HEK293T (cell line): ENCODE results near the gene IFT81.

Experiments used
- CTCF ChIA-PET: fragments of 350-600 bp; formaldehyde crosslinking; extraction: SDS; loops from one replicate; lab custom pipeline; 2021; ENCODE audit warnings: antibody characterized with exemption, inconsistent platforms; lab: Yijun Ruan, JAX
- POLR2A ChIA-PET: fragments of 350-600 bp; formaldehyde crosslinking; extraction: SDS; loops from one replicate; lab custom pipeline; 2020; ENCODE audit warnings: antibody characterized with exemption, inconsistent platforms; lab: Yijun Ruan, JAX
- DNase-seq: peaks from one replicate; pipeline ENCODE4 v3.0.0; 2012; ENCODE audit warnings: mixed read lengths; ENCODE audit errors: extremely low spot score
- ARNT ChIP-seq: fragments of 450-650 bp; IDR thresholded peaks from 2 replicates; pipeline ENCODE4 v1.6.1; 2017; ENCODE audit warnings: mild to moderate bottlenecking
- BHLHE40 ChIP-seq: fragments of 450-650 bp; IDR thresholded peaks from 2 replicates; pipeline ENCODE4 v1.6.1; 2016; ENCODE audit warnings: mild to moderate bottlenecking, moderate library complexity, borderline replicate concordance
- CTBP1 ChIP-seq: fragments of 450-650 bp; IDR thresholded peaks from 2 replicates; pipeline ENCODE4 v1.6.1; 2016; ENCODE audit warnings: borderline replicate concordance
- ELF4 ChIP-seq: fragments of 450-650 bp; IDR thresholded peaks from 2 replicates; pipeline ENCODE4 v1.6.1; 2017; ENCODE audit warnings: antibody characterized with exemption
- FOXA1 ChIP-seq: fragments of 450-650 bp; IDR thresholded peaks from 2 replicates; pipeline ENCODE4 v1.6.1; 2016; ENCODE audit warnings: mild to moderate bottlenecking
- FOXK2 ChIP-seq: fragments of 450-650 bp; IDR thresholded peaks from 2 replicates; pipeline ENCODE4 v1.6.1; 2016; ENCODE audit warnings: mild to moderate bottlenecking
- FOXM1 ChIP-seq: fragments of 450-650 bp; IDR thresholded peaks from 2 replicates; pipeline ENCODE4 v1.6.1; 2017; ENCODE audit warnings: mild to moderate bottlenecking, borderline replicate concordance
- HDGF ChIP-seq: fragments of 450-650 bp; IDR thresholded peaks from 2 replicates; pipeline ENCODE4 v1.6.1; 2017; ENCODE audit warnings: antibody characterized with exemption, borderline replicate concordance
- L3MBTL2 ChIP-seq: fragments of 450-650 bp; conservative IDR thresholded peaks from 2 replicates; pipeline ENCODE4 v1.6.1; 2016; ENCODE audit warnings: mild to moderate bottlenecking
- LEF1 ChIP-seq: fragments of 450-650 bp; IDR thresholded peaks from 2 replicates; pipeline ENCODE4 v1.6.1; 2017; ENCODE audit warnings: mild to moderate bottlenecking, borderline replicate concordance
- NFRKB ChIP-seq: fragments of 450-650 bp; IDR thresholded peaks from 2 replicates; pipeline ENCODE4 v1.6.1; 2016; ENCODE audit warnings: mild to moderate bottlenecking, moderate library complexity
- SP1 ChIP-seq: fragments of 450-650 bp; IDR thresholded peaks from 2 replicates; pipeline ENCODE4 v1.6.1; 2017
- SUZ12 ChIP-seq: fragments of 450-650 bp; IDR thresholded peaks from 2 replicates; pipeline ENCODE4 v1.6.1; 2016; ENCODE audit warnings: mild to moderate bottlenecking
- TARDBP ChIP-seq: fragments of 450-650 bp; IDR thresholded peaks from 2 replicates; pipeline ENCODE4 v1.6.1; 2016
- ZNF384 ChIP-seq: fragments of 450-650 bp; IDR thresholded peaks from 2 replicates; pipeline ENCODE4 v1.6.1; 2016
- TF ChIP-seq, protein P1 (sequence below): fragments of 450-650 bp; IDR thresholded peaks from 2 replicates; pipeline ENCODE4 v1.6.1; 2016

Gene IFT81

GRCh38 chr12:110134691-110135411 lies 10.7 kb downstream of the IFT81 start:
- CTCF ChIA-PET = no interaction called here

DNA sequence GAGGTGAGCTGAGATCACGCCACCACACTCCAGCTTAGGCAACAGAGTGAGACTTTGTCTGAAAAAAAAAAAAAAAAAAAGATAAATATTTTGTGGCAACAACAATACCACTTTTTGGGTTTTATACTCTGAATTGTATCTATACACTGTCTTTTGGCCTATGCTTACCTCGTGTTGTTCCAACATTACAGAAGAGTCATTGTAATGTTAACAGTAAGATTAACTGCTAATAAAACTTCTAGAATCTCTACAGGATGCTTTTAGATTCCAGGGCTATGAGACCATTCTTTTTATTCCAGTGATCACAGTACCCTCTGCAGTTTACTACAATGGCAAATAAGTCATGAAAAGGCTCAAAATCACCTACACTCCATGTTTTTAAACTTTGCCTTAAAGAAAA lies 11.6 kb downstream of the IFT81 start:
- DNase-seq = no peak
- ChIA-PET CTCF (no interaction called here), POLR2A (no interaction called here)
- TF ChIP-seq, protein P1, sequence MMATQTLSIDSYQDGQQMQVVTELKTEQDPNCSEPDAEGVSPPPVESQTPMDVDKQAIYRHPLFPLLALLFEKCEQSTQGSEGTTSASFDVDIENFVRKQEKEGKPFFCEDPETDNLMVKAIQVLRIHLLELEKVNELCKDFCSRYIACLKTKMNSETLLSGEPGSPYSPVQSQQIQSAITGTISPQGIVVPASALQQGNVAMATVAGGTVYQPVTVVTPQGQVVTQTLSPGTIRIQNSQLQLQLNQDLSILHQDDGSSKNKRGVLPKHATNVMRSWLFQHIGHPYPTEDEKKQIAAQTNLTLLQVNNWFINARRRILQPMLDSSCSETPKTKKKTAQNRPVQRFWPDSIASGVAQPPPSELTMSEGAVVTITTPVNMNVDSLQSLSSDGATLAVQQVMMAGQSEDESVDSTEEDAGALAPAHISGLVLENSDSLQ = no peak
- no peak for TF ChIP-seq L3MBTL2
- no peak for TF ChIP-seq ZNF384
- TF ChIP-seq CTBP1 = no peak
- TF ChIP-seq ARNT = no peak
- no peak for TF ChIP-seq FOXM1
- no peak for TF ChIP-seq SUZ12
- no peak for TF ChIP-seq BHLHE40
- no peak for TF ChIP-seq FOXA1
- no peak for TF ChIP-seq ELF4
- no peak for TF ChIP-seq LEF1
- no peak for TF ChIP-seq HDGF
- no peak for TF ChIP-seq FOXK2

More at GRCh38 chr12:110134691-110135411, 10.7 kb downstream of the IFT81 start:
- POLR2A ChIA-PET = interaction anchor here (1.0 kb wide), 1 partner anchor 11 kb away, joined by 4 read pairs; the partner anchor contains the start of gene IFT81
- TF ChIP-seq SP1 = no peak
- no peak for DNase-seq

DNA sequence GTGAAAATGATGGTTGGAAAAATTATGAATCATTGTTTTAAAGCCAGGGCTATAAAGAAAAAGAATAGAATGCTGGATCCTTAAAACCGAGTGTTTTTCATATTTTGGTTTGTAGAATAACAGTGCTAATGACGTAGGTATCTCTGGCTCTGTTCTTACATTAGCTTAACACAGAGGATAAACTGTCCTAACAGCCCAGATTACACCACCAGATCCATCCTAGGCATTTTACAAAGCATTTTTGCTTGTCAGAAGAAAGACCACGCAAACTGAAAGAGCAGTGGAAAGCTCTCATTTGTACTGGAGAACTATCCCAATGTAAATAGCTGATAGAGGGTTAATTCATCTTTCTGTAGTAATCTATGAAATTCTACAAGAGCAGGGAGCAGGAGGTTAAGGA lies 13.6 kb downstream of the IFT81 start:
- DNase-seq = no peak
- POLR2A ChIA-PET = interaction anchor here (1.2 kb wide), 1 partner anchor 14 kb away, joined by 3 read pairs; the partner anchor contains the start of gene IFT81
- TF ChIP-seq FOXM1 = no peak
- no peak for TF ChIP-seq BHLHE40
- no peak for TF ChIP-seq LEF1
- TF ChIP-seq L3MBTL2 = no peak
- TF ChIP-seq FOXA1 = no peak
- TF ChIP-seq, protein P1 = no peak
- TF ChIP-seq SUZ12 = no peak
- no peak for TF ChIP-seq CTBP1
- TF ChIP-seq ZNF384 = no peak
- CTCF ChIA-PET = interaction anchor here (0.6 kb wide), 1 partner anchor 41 kb away, joined by 4 read pairs; no protein-coding TSS in a partner anchor

DNA sequence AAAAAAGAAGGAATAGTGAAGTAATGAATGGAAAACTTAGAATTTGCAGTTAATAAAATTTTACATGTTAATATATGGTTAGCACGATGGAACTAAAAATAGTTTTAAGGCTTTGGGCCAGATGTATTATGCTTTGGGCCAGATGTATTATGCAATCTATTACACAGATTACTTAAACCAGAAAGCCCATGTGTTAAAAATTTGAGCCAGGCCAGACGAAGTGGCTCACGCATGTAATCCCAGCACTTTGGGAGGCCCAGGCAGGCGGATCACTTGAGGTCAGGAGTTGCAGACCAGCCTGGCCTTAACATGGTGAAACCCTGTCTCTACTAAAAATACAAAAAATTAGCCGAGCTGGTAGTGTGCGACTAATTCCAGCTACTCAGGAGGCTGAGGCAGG lies 17.2 kb downstream of the IFT81 start:
- no peak for TF ChIP-seq SP1
- TF ChIP-seq TARDBP = no peak
- TF ChIP-seq FOXK2 = no peak
- TF ChIP-seq ARNT = no peak
- TF ChIP-seq FOXA1 = no peak
- no peak for TF ChIP-seq ELF4
- no peak for TF ChIP-seq ZNF384
- TF ChIP-seq L3MBTL2 = no peak
- no peak for TF ChIP-seq FOXM1
- no peak for TF ChIP-seq NFRKB
- TF ChIP-seq LEF1 = no peak
- TF ChIP-seq SUZ12 = no peak
- TF ChIP-seq, protein P1 = no peak
- no peak for TF ChIP-seq HDGF
- no peak for TF ChIP-seq BHLHE40
- no peak for TF ChIP-seq CTBP1
- ChIA-PET CTCF (no interaction called here), POLR2A (no interaction called here)
- no peak for DNase-seq

- POLR2A ChIA-PET = no interaction called here
- CTCF ChIA-PET = no interaction called here
- TF ChIP-seq ARNT (no peak), ELF4 (no peak), SP1 (no peak), L3MBTL2 (no peak), NFRKB (no peak), HDGF (no peak), SUZ12 (no peak), BHLHE40 (no peak), FOXA1 (no peak), LEF1 (no peak), TARDBP (no peak), FOXK2 (no peak), ZNF384 (no peak)
- TF ChIP-seq, protein P1 = no peak
- DNase-seq = no peak
Measured at GRCh38 chr12:110146986-110147385, 22.8 kb downstream of the IFT81 start.
